NB4 (cell line): ENCODE measurements around the gene RACGAP1.

ENCODE experiments used
- DNase-seq: peaks from one replicate; pipeline ENCODE4 v3.0.0; 2010; ENCODE audit warnings: low read depth
- H3K4me3 ChIP-seq: one replicate; pipeline ENCODE4 v1.5.1; 2011; ENCODE audit warnings: mild to moderate bottlenecking, low read depth, low read length, moderate library complexity
- CTCF ChIP-seq: IDR thresholded peaks from one replicate; pipeline ENCODE4 v1.5.1; 2012; ENCODE audit warnings: low read depth, low read length
- MAX ChIP-seq: IDR thresholded peaks from 2 replicates; pipeline ENCODE4 v1.6.1; 2011; ENCODE audit warnings: low read depth, low read length
- MYC ChIP-seq: IDR thresholded peaks from 2 replicates; pipeline ENCODE4 v1.6.1; 2011; ENCODE audit warnings: low read depth, low read length
- POLR2A ChIP-seq: IDR thresholded peaks from 2 replicates; pipeline ENCODE4 v1.6.1; 2011; ENCODE audit warnings: mild to moderate bottlenecking; ENCODE audit not compliant: insufficient read length; ENCODE audit errors: extremely low read depth

RACGAP1 gene

GRCh38 chr12:49955899-49956662, 69.2 kb downstream of the RACGAP1 start:
- DNase-seq, result peak; percentile 46
- TF ChIP-seq CTCF, result no peak
- TF ChIP-seq MAX, result no peak
- no peak for TF ChIP-seq MYC
- no peak for TF ChIP-seq POLR2A
- no peak overlapping the region for H3K4me3 ChIP-seq

GRCh38 chr12:49954863-49955830, 70.1 kb downstream of the RACGAP1 start:
- TF ChIP-seq POLR2A (no peak), CTCF (no peak)
- DNase-seq, result no peak
- H3K4me3 ChIP-seq, result no peak overlapping the region

- TF ChIP-seq MAX (no peak), POLR2A (no peak), MYC (no peak), CTCF (no peak)
- no peak overlapping the region for H3K4me3 ChIP-seq
- DNase-seq, result no peak
Observed at GRCh38 chr12:49953961-49954846, 71.1 kb downstream of the RACGAP1 start.

- no peak for DNase-seq
- H3K4me3 ChIP-seq, result no peak overlapping the region
- TF ChIP-seq MYC, result no peak
- TF ChIP-seq MAX, result no peak
- TF ChIP-seq CTCF, result no peak
- no peak for TF ChIP-seq POLR2A
Observed at GRCh38 chr12:49953151-49953550, 72.1 kb downstream of the RACGAP1 start.

- H3K4me3 ChIP-seq, result no peak overlapping the region
- no peak for TF ChIP-seq MAX
- TF ChIP-seq POLR2A, result no peak
- no peak for TF ChIP-seq MYC
- TF ChIP-seq CTCF, result no peak
- peak; percentile 62 for DNase-seq
Observed at GRCh38 chr12:49952391-49953055, 72.8 kb downstream of the RACGAP1 start.
